ENCODE data around the gene ANKRD55.
"Not testable (repeated sequence)": the region's sequence is repeated elsewhere in the genome, so short reads cannot be mapped to it uniquely, and the experiment has no call there.

ANKRD55 gene

GRCh38 chr5:56166671-56167385, 66.3 kb downstream of the ANKRD55 start:
- FAIRE-seq: no peak

- no peak for FAIRE-seq
Observed at GRCh38 chr5:56164376-56164775, 68.8 kb downstream of the ANKRD55 start.

GRCh38 chr5:56161927-56162326, 71.2 kb downstream of the ANKRD55 start:
- no peak for FAIRE-seq

GRCh38 chr5:56161439-56161823, 71.7 kb downstream of the ANKRD55 start:
- FAIRE-seq: no peak

GRCh38 chr5:56160723-56161438, 72.2 kb downstream of the ANKRD55 start:
- no peak for FAIRE-seq

- no peak for FAIRE-seq
Observed at GRCh38 chr5:56159521-56159947, 73.6 kb downstream of the ANKRD55 start.

GRCh38 chr5:56158331-56158960, 74.7 kb downstream of the ANKRD55 start:
- FAIRE-seq: no peak

- FAIRE-seq: not testable (repeated sequence)
Observed at GRCh38 chr5:56157191-56157621, 75.9 kb downstream of the ANKRD55 start.

GRCh38 chr5:56156585-56157190, 76.4 kb downstream of the ANKRD55 start:
- FAIRE-seq: not testable (repeated sequence)

- no peak for FAIRE-seq
Observed at GRCh38 chr5:56155992-56156584, 77.0 kb downstream of the ANKRD55 start.

GRCh38 chr5:56154732-56155484, 78.2 kb downstream of the ANKRD55 start:
- FAIRE-seq: no peak

GRCh38 chr5:56152437-56152836, 80.7 kb downstream of the ANKRD55 start:
- FAIRE-seq: no peak

- not testable (repeated sequence) for FAIRE-seq
Observed at GRCh38 chr5:56150756-56151155, 82.4 kb downstream of the ANKRD55 start.

GRCh38 chr5:56148453-56148971, 84.6 kb downstream of the ANKRD55 start:
- no peak for FAIRE-seq

GRCh38 chr5:56147659-56148230, 85.4 kb downstream of the ANKRD55 start:
- no peak for FAIRE-seq

- FAIRE-seq: no peak
Observed at GRCh38 chr5:56147106-56147505, 86.0 kb downstream of the ANKRD55 start.

- FAIRE-seq: no peak
Observed at GRCh38 chr5:56146674-56147073, 86.5 kb downstream of the ANKRD55 start.

GRCh38 chr5:56145511-56145910, 87.6 kb downstream of the ANKRD55 start:
- no peak for FAIRE-seq

GRCh38 chr5:56145106-56145505, 88.0 kb downstream of the ANKRD55 start:
- FAIRE-seq: no peak

GRCh38 chr5:56144211-56144610, 88.9 kb downstream of the ANKRD55 start:
- no peak for FAIRE-seq

- no peak for FAIRE-seq
Observed at GRCh38 chr5:56143373-56143714, 89.8 kb downstream of the ANKRD55 start.
